ENCODE results near the gene IP6K3.

Gene IP6K3

DNA sequence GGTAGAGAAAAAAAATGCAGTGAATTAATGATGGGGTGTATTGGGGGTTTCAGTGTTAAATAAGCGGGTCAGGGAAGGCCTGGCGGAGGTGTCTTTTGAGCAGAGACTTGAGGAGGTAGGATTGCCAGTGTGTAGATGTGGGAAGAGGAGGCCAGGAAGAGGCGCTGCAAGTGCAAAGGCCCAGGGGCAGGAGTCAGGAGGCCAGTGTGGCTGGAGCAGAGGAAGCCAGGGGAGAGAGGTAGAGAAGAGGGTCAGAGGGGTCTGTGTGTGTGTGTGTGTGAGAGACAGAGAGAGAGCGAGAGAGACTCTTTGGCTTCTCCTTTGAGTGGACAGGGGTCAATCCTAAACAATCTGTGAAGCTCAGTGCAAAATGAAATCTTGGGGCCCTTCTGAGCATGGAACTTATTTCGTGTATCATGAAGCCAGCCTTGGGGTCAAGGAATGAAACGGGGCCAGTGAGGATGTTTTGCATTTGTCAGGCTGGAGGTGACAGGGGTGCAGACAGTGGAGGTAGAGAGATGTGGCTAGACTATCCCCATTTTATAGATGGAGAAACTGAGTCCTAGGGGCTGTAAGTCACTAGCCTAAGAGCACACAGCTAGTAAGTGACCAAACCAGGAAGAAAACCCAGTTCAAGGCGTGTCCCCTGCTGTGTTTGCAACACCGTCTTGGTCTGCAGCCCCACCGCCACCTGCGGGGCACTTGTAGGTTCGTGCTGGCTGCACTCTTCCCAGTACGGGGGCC is 9.7 kb upstream of the IP6K3 start:
- H3K27me3 ChIP-seq (ENCODE audit: insufficient read depth, poor library complexity, severe bottlenecking), result peaks cover 9% of the 10 kb centered on the region
- TF ChIP-seq POLR2AphosphoS5 (IDR thresholded peaks at IDR 0.05; ENCODE audit: low read depth) (no peak), SPI1 (IDR thresholded peaks at IDR 0.05; ENCODE audit: borderline replicate concordance, low read depth) (no peak), GABPA (IDR thresholded peaks at IDR 0.05; ENCODE audit: low read depth) (no peak)
- TF ChIP-seq, protein P1, sequence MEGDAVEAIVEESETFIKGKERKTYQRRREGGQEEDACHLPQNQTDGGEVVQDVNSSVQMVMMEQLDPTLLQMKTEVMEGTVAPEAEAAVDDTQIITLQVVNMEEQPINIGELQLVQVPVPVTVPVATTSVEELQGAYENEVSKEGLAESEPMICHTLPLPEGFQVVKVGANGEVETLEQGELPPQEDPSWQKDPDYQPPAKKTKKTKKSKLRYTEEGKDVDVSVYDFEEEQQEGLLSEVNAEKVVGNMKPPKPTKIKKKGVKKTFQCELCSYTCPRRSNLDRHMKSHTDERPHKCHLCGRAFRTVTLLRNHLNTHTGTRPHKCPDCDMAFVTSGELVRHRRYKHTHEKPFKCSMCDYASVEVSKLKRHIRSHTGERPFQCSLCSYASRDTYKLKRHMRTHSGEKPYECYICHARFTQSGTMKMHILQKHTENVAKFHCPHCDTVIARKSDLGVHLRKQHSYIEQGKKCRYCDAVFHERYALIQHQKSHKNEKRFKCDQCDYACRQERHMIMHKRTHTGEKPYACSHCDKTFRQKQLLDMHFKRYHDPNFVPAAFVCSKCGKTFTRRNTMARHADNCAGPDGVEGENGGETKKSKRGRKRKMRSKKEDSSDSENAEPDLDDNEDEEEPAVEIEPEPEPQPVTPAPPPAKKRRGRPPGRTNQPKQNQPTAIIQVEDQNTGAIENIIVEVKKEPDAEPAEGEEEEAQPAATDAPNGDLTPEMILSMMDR (IDR thresholded peaks at IDR 0.05; ENCODE audit: insufficient read depth, low read length), result no peak
- TF ChIP-seq, protein P2, sequence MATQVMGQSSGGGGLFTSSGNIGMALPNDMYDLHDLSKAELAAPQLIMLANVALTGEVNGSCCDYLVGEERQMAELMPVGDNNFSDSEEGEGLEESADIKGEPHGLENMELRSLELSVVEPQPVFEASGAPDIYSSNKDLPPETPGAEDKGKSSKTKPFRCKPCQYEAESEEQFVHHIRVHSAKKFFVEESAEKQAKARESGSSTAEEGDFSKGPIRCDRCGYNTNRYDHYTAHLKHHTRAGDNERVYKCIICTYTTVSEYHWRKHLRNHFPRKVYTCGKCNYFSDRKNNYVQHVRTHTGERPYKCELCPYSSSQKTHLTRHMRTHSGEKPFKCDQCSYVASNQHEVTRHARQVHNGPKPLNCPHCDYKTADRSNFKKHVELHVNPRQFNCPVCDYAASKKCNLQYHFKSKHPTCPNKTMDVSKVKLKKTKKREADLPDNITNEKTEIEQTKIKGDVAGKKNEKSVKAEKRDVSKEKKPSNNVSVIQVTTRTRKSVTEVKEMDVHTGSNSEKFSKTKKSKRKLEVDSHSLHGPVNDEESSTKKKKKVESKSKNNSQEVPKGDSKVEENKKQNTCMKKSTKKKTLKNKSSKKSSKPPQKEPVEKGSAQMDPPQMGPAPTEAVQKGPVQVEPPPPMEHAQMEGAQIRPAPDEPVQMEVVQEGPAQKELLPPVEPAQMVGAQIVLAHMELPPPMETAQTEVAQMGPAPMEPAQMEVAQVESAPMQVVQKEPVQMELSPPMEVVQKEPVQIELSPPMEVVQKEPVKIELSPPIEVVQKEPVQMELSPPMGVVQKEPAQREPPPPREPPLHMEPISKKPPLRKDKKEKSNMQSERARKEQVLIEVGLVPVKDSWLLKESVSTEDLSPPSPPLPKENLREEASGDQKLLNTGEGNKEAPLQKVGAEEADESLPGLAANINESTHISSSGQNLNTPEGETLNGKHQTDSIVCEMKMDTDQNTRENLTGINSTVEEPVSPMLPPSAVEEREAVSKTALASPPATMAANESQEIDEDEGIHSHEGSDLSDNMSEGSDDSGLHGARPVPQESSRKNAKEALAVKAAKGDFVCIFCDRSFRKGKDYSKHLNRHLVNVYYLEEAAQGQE (IDR thresholded peaks at IDR 0.05; ENCODE audit: insufficient replicate concordance, low read depth), result no peak
- no peak for DNase-seq (ENCODE audit: low read depth in 1 of 2, low spot score in 1 of 2)
- no peak overlapping the region for H3K27ac ChIP-seq (replicated peaks)
- H3K4me3 ChIP-seq (replicated peaks; ENCODE audit: insufficient read depth, low read length), result no peak overlapping the region

DNA sequence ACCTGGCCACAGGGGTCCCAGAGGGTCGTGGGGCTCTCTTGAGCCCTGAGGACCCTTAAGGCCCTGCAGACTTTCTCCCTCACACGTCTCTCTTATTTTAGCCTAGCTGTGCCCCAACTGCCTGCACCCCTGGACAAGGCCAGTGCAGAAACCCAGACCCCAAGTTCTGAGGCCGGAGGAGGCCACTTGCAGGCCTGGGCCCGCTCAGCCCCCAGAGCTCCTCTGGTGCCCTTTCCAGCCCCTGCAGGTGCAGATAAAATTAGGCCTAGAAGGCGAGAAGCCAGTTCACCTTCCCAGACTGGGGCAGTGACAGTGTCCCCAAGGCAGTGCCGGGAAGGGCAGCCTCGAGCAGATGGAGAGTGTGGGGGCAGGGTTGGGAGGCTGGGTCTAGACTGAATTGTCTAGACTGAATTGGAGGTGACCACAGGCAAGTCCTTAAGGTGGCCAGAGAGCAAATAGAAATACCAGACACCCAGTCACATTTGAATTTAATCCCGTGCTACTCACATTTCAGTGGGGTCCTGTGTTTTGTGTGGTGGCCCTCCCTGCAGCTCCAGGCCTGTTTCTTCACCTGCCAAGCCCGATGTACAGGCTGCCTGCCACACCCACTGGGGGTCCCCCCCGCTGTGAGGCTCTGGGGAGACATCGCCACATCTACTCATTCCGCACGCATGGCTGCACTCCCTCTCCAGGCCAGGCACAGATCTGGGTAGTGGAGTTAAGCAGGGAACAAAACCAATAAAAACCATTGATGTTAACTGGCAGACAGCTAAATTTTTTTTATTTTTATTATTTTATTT is 8.6 kb upstream of the IP6K3 start:
- H3K27me3 ChIP-seq (ENCODE audit: insufficient read depth, poor library complexity, severe bottlenecking), result peaks cover 14% of the 10 kb centered on the region
- TF ChIP-seq, protein P2 (IDR thresholded peaks at IDR 0.05; ENCODE audit: insufficient replicate concordance, low read depth), result no peak
- TF ChIP-seq GABPA (IDR thresholded peaks at IDR 0.05; ENCODE audit: low read depth) (no peak), SPI1 (IDR thresholded peaks at IDR 0.05; ENCODE audit: borderline replicate concordance, low read depth) (no peak), POLR2AphosphoS5 (IDR thresholded peaks at IDR 0.05; ENCODE audit: low read depth) (no peak)
- TF ChIP-seq, protein P1 (IDR thresholded peaks at IDR 0.05; ENCODE audit: insufficient read depth, low read length), result no peak
- H3K27ac ChIP-seq (replicated peaks), result no peak overlapping the region
- H3K4me3 ChIP-seq (replicated peaks; ENCODE audit: insufficient read depth, low read length), result no peak overlapping the region
- no peak for DNase-seq (ENCODE audit: low read depth in 1 of 2, low spot score in 1 of 2)

DNA sequence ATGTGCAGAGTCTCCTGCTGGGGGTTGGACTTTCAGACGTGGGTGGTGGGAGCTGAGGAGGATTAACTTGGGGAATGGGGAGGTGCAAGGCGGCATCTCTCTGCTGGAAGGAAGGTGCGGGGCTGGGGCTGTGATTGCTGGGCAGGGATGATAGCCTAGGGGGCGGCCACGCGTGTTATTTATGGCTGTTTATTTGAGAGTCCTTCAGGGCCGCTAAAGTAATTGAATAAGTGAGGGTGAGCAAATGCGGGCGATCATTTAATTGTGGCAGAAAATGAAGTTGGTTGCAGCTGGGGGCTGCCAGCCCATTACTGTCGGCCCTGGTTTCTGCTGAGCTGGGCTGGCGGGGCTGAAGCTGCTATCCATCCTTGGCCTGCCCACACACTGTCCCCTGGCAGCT is 7.5 kb upstream of the IP6K3 start:
- TF ChIP-seq, protein P1 (IDR thresholded peaks at IDR 0.05; ENCODE audit: insufficient read depth, low read length), result no peak
- TF ChIP-seq, protein P2 (IDR thresholded peaks at IDR 0.05; ENCODE audit: insufficient replicate concordance, low read depth), result no peak
- TF ChIP-seq POLR2AphosphoS5 (IDR thresholded peaks at IDR 0.05; ENCODE audit: low read depth) (no peak), SPI1 (IDR thresholded peaks at IDR 0.05; ENCODE audit: borderline replicate concordance, low read depth) (no peak), GABPA (IDR thresholded peaks at IDR 0.05; ENCODE audit: low read depth) (no peak)
- H3K27me3 ChIP-seq (ENCODE audit: insufficient read depth, poor library complexity, severe bottlenecking), result peaks cover 14% of the 10 kb centered on the region
- no peak overlapping the region for H3K27ac ChIP-seq (replicated peaks)
- no peak overlapping the region for H3K4me3 ChIP-seq (replicated peaks; ENCODE audit: insufficient read depth, low read length)
- DNase-seq (ENCODE audit: low read depth in 1 of 2, low spot score in 1 of 2), result no peak

All from HL-60 (cell line).